Spleen (tissue), 7 donors: ENCODE data around the gene BIVM.

Experiments
- POLR2A ChIP-seq, 3 donors: fragments of 450-650 bp; IDR thresholded peaks; one replicate each; pipeline ENCODE4 v1.5.1; 2017; ENCODE audit warnings: antibody characterized with exemption in 3 of 3, mild to moderate bottlenecking in 1 of 3
- POLR2AphosphoS5 ChIP-seq, 3 donors: sonication (generic); formaldehyde crosslinking; IDR thresholded peaks; one replicate each; pipeline ENCODE4 v1.5.1; 2017; ENCODE audit warnings: antibody characterized with exemption in 3 of 3
- TF ChIP-seq, protein P1 (sequence below), 11 experiments: fragments of 200-600 bp in 7 of 11; fragments of 450-650 bp in 4 of 11; sonication (generic) in 4 of 11; IDR thresholded peaks in 8 of 11; conservative IDR thresholded peaks in 3 of 11; 1 replicate in 7 of 11; 2 replicates in 4 of 11; pipeline versions ENCODE4 v1.4.0 to v1.8.0; 2016 to 2021; ENCODE audit warnings: antibody characterized with exemption in 11 of 11, inconsistent platforms in 4 of 11, mild to moderate bottlenecking in 1 of 11
- donor health status: DM: no; HTN: no; CAD: no; lungs with moderate emphysema.
- donor health status: DM: no; HTN: no; CAD: no.
- donor health status: DM: no; HTN: no; CAD: no.

DNA sequence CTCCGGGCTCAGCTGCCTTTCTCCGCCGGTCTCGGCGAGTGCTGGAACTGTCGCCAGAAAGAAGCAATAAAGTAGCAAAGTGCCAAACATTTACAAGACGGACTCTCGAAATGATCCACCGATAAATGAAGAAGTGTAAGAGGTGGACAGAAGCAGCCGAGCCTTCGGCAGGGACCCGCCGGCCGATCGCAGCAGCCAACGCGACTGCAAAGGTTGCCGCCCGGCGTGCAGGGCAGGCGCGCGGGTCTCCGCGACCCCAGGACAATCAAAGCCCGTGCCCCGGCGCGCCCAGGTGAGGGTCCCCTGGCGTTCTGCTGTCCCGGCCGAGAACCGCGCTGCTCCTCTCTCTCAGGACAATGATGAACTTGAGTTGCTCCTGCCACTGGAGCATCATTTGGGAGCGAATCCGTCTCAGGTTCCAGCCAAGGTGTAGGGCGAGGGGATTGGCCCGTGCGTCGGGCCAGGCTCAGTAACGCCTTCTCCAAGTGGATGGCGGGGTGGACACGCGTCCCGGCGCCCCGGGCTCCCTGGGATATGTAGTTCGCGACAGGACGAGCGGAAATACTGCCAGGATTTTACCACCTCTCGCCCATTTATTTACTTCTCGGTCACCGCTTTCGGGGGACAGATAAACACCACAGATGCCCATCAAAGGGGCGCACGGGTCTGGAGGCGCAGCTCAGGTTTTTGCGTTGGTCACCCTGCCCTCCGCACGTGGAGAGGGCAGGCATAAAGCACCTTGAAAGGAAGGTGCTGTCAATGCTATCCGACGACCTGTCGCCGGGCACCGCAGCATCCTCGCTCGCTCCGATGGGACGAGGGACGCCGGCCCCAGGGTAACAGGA is at the start of gene BIVM, which contains the start of gene POGLUT2:
- TF ChIP-seq POLR2A (IDR thresholded peaks at IDR 0.05) (no peak), POLR2AphosphoS5 (IDR thresholded peaks at IDR 0.05) (peak; percentile 39 to 73 (median 70))
- TF ChIP-seq, protein P1, sequence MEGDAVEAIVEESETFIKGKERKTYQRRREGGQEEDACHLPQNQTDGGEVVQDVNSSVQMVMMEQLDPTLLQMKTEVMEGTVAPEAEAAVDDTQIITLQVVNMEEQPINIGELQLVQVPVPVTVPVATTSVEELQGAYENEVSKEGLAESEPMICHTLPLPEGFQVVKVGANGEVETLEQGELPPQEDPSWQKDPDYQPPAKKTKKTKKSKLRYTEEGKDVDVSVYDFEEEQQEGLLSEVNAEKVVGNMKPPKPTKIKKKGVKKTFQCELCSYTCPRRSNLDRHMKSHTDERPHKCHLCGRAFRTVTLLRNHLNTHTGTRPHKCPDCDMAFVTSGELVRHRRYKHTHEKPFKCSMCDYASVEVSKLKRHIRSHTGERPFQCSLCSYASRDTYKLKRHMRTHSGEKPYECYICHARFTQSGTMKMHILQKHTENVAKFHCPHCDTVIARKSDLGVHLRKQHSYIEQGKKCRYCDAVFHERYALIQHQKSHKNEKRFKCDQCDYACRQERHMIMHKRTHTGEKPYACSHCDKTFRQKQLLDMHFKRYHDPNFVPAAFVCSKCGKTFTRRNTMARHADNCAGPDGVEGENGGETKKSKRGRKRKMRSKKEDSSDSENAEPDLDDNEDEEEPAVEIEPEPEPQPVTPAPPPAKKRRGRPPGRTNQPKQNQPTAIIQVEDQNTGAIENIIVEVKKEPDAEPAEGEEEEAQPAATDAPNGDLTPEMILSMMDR (IDR thresholded peaks at IDR 0.05 in 8 of 11, conservative IDR thresholded peaks at IDR 0.05 in 3 of 11): no peak
